H1 (cell line): ENCODE measurements around the gene LDLRAD4. TPM values are rescaled to one million over a fixed set of nuclear protein-coding genes. Genes with fewer than 3 reads are reported as not detected.

Experiments used
- CTCF ChIA-PET: fragments of 300-600 bp; sonication (Branson Sonifier 250); formaldehyde crosslinking; loops from one replicate; lab custom pipeline; 2021; ENCODE audit not compliant: partially characterized antibody; lab: Charles Lee
- POLR2A ChIA-PET: fragments of 300-600 bp; sonication (Branson Sonifier 250); formaldehyde crosslinking; loops from one replicate; lab custom pipeline; 2021; ENCODE audit warnings: inconsistent platforms; ENCODE audit not compliant: partially characterized antibody; lab: Charles Lee
- DNase-seq, 2 experiments: peaks; one replicate each; pipeline versions ENCODE4 v3.0.0 to v3.0.0-alpha.2; 2010 to 2022; ENCODE audit warnings: low spot score in 2 of 2, low read depth in 1 of 2, mixed read lengths in 1 of 2
- FAIRE-seq: peaks from 2 replicates; lab custom pipeline; 2011; peaks lifted over from hg19 to GRCh38; lab: Jason Lieb, UNC
- H2AFZ ChIP-seq: 2 replicates; pipeline ENCODE4 v1.8.1; 2012; ENCODE audit warnings: low read length, inconsistent platforms
- H2AK5ac ChIP-seq: 2 replicates; pipeline ENCODE4 v1.6.1; 2013; ENCODE audit warnings: low read depth, low read length
- H2BK120ac ChIP-seq: replicated peaks from 2 replicates; pipeline ENCODE3; 2013; ENCODE audit warnings: low read depth, low read length, inconsistent platforms
- H2BK12ac ChIP-seq: 2 replicates; pipeline ENCODE4 v1.6.1; 2013; ENCODE audit warnings: low read depth, low read length
- H2BK15ac ChIP-seq: 2 replicates; pipeline ENCODE4 v1.6.1; 2013; ENCODE audit warnings: low read length
- H2BK20ac ChIP-seq: 2 replicates; pipeline ENCODE4 v1.6.1; 2013; ENCODE audit warnings: low read length
- H2BK5ac ChIP-seq: 2 replicates; pipeline ENCODE4 v1.6.1; 2013; ENCODE audit warnings: low read depth, low read length
- H3K14ac ChIP-seq: 2 replicates; pipeline ENCODE4 v1.6.1; 2013; ENCODE audit warnings: inconsistent platforms; ENCODE audit not compliant: insufficient read length
- H3K18ac ChIP-seq: 2 replicates; pipeline ENCODE4 v1.6.1; 2013; ENCODE audit warnings: low read length; ENCODE audit errors: extremely low read depth
- H3K23ac ChIP-seq: 2 replicates; pipeline ENCODE4 v1.6.1; 2013; ENCODE audit warnings: inconsistent platforms; ENCODE audit not compliant: insufficient read length
- H3K23me2 ChIP-seq: 2 replicates; pipeline ENCODE4 v1.6.1; 2013; ENCODE audit warnings: low read depth, low read length
- H3K27ac ChIP-seq: 2 replicates; pipeline ENCODE4 v1.6.1; 2011; ENCODE audit warnings: low read depth, low read length, inconsistent platforms
- H3K27me3 ChIP-seq, 4 experiments: replicated peaks in 1 of 4; 1 replicate in 1 of 4; 2 replicates in 3 of 4; pipeline versions ENCODE4 v1.6.1 to v1.8.1; 2011 to 2013; ENCODE audit warnings: low read length in 3 of 4, mild to moderate bottlenecking in 3 of 4, inconsistent platforms in 2 of 4, mixed read lengths in 2 of 4, moderate library complexity in 1 of 4; ENCODE audit not compliant: control insufficient read depth in 3 of 4, insufficient read depth in 3 of 4; ENCODE audit errors: extremely low read depth in 1 of 4
- H3K36me3 ChIP-seq, 4 experiments: 2 replicates each; pipeline versions ENCODE4 v1.6.1 to v1.8.1; 2011 to 2013; ENCODE audit warnings: mild to moderate bottlenecking in 4 of 4, low read length in 3 of 4, moderate library complexity in 2 of 4, control low read depth in 1 of 4, inconsistent platforms in 1 of 4; ENCODE audit not compliant: insufficient read depth in 4 of 4, control insufficient read depth in 2 of 4
- H3K4ac ChIP-seq: replicated peaks from 2 replicates; pipeline ENCODE3; 2013; ENCODE audit warnings: low read length, low read depth, mixed read lengths, inconsistent platforms; ENCODE audit not compliant: insufficient read length
- H3K4me1 ChIP-seq, 4 experiments: replicated peaks in 1 of 4; 1 replicate in 1 of 4; 2 replicates in 3 of 4; pipeline versions ENCODE4 v1.6.1 to v1.8.1; 2011 to 2013; ENCODE audit warnings: low read length in 3 of 4, inconsistent platforms in 2 of 4, mixed read lengths in 1 of 4; ENCODE audit not compliant: insufficient read depth in 4 of 4, control insufficient read depth in 3 of 4
- H3K4me2 ChIP-seq, 2 experiments: 2 replicates each; pipeline versions ENCODE4 v1.6.1 to v1.8.1; 2011 to 2013; ENCODE audit warnings: low read depth in 2 of 2, low read length in 2 of 2, control low read depth in 1 of 2, inconsistent platforms in 1 of 2, mild to moderate bottlenecking in 1 of 2; ENCODE audit not compliant: insufficient read depth in 1 of 2
- H3K4me3 ChIP-seq, 4 experiments: fragments of 200-600, 300-600 bp in 1 of 4; sonication (generic), shearing (Covaris generic), sonication (Bioruptor Twin) in 1 of 4; 2 replicates each; pipeline versions ENCODE4 v1.5.1 to v1.8.1; 2011 to 2016; ENCODE audit warnings: low read length in 4 of 4, low read depth in 3 of 4, control low read depth in 2 of 4, inconsistent platforms in 2 of 4, mild to moderate bottlenecking in 2 of 4, mixed read lengths in 1 of 4, moderate library complexity in 1 of 4; ENCODE audit not compliant: insufficient read depth in 2 of 4; ENCODE audit errors: extremely low read depth in 1 of 4
- H3K56ac ChIP-seq: replicated peaks from 2 replicates; pipeline ENCODE3; 2013; ENCODE audit warnings: low read depth, mild to moderate bottlenecking, mixed read lengths, low read length, inconsistent platforms; ENCODE audit not compliant: insufficient read length
- H3K79me1 ChIP-seq: 2 replicates; pipeline ENCODE4 v1.6.1; 2013; ENCODE audit warnings: low read depth, low read length, control low read depth
- H3K79me2 ChIP-seq, 2 experiments: 2 replicates each; pipeline versions ENCODE4 v1.6.1 to v1.8.1; 2012 to 2013; ENCODE audit warnings: low read length in 2 of 2, mild to moderate bottlenecking in 2 of 2, inconsistent platforms in 1 of 2; ENCODE audit not compliant: insufficient read depth in 2 of 2, control insufficient read depth in 1 of 2
- H3K9ac ChIP-seq, 4 experiments: replicated peaks in 1 of 4; 1 replicate in 1 of 4; 2 replicates in 3 of 4; pipeline versions ENCODE4 v1.6.1 to v1.8.1; 2011 to 2013; ENCODE audit warnings: low read depth in 3 of 4, low read length in 3 of 4, control low read depth in 2 of 4, mild to moderate bottlenecking in 2 of 4, moderate library complexity in 2 of 4, inconsistent platforms in 1 of 4; ENCODE audit errors: extremely low read depth in 1 of 4
- H3K9me3 ChIP-seq, 2 experiments: 2 replicates each; pipeline versions ENCODE4 v1.6.1 to v1.8.1; 2012 to 2013; ENCODE audit warnings: mild to moderate bottlenecking in 2 of 2, moderate library complexity in 2 of 2, control low read depth in 1 of 2, inconsistent platforms in 1 of 2, low read depth in 1 of 2, low read length in 1 of 2, mixed read lengths in 1 of 2; ENCODE audit not compliant: insufficient read depth in 2 of 2
- H4K20me1 ChIP-seq, 2 experiments: replicated peaks in 1 of 2; 2 replicates each; pipeline versions ENCODE3 to v1.8.1; 2011 to 2013; ENCODE audit warnings: inconsistent platforms in 2 of 2, low read length in 2 of 2, mild to moderate bottlenecking in 1 of 2; ENCODE audit not compliant: insufficient read depth in 2 of 2, control insufficient read depth in 1 of 2
- H4K5ac ChIP-seq: 2 replicates; pipeline ENCODE4 v1.6.1; 2013; ENCODE audit warnings: low read length, low read depth, mixed read lengths, inconsistent platforms; ENCODE audit not compliant: insufficient read length
- H4K8ac ChIP-seq: 2 replicates; pipeline ENCODE4 v1.8.0; 2013; ENCODE audit warnings: mild to moderate bottlenecking, moderate library complexity, low read length, inconsistent platforms; ENCODE audit not compliant: insufficient read depth; ENCODE audit errors: extremely low read depth
- H4K91ac ChIP-seq: replicated peaks from 2 replicates; pipeline ENCODE3; 2013; ENCODE audit warnings: low read length, mixed read lengths, inconsistent platforms; ENCODE audit not compliant: insufficient read length
- ASH2L ChIP-seq: fragments of 200-600, 300-600 bp; sonication (generic); IDR thresholded peaks from one replicate; pipeline ENCODE4 v1.7.1; 2017; ENCODE audit warnings: low read length
- CREB1 ChIP-seq: IDR thresholded peaks from 2 replicates; pipeline ENCODE4 v1.6.1; 2012; ENCODE audit warnings: inconsistent platforms
- EGR1 ChIP-seq: IDR thresholded peaks from 2 replicates; pipeline ENCODE4 v1.6.1; 2011; ENCODE audit warnings: low read depth, low read length, borderline replicate concordance
- KDM4A ChIP-seq: IDR thresholded peaks from one replicate; pipeline ENCODE4 v1.7.1; 2012; ENCODE audit warnings: low read depth, mild to moderate bottlenecking, moderate library complexity, low read length, inconsistent platforms; ENCODE audit not compliant: severe bottlenecking
- SAP30 ChIP-seq: fragments of 300-600 bp; sonication (generic); IDR thresholded peaks from 2 replicates; pipeline ENCODE4 v1.7.1; 2012; ENCODE audit warnings: low read length, moderate library complexity, mild to moderate bottlenecking, inconsistent platforms; ENCODE audit not compliant: insufficient read depth, insufficient replicate concordance
- SP4 ChIP-seq: IDR thresholded peaks from 2 replicates; pipeline ENCODE4 v1.6.1; 2012; ENCODE audit warnings: low read length, inconsistent platforms
- TAF1 ChIP-seq: IDR thresholded peaks from 2 replicates; pipeline ENCODE4 v1.6.1; 2011; ENCODE audit warnings: mild to moderate bottlenecking, low read depth, low read length
- WGBS, 2 experiments: shearing (Covaris generic) in 1 of 2; methylation state at CpG; one replicate each; pipeline versions ENCODE4 v1.1.6 to v1.1.7; 2013 to 2015; ENCODE audit warnings: low lambda C conversion rate in 2 of 2, mixed read lengths in 2 of 2, inconsistent platforms in 1 of 2, low coverage in 1 of 2, missing lambda C conversion rate in 1 of 2; ENCODE audit not compliant: insufficient replicate concordance in 2 of 2, insufficient coverage in 1 of 2, insufficient read length in 1 of 2; ENCODE audit errors: extremely low coverage in 1 of 2, missing lambda C conversion rate in 1 of 2; 5-methylcytosine and 5-hydroxymethylcytosine counted together
- polyA plus RNA-seq, 7 experiments: library from polyadenylated mRNA; depleted of rRNA in 3 of 7; stranded (reverse) in 5 of 7; unstranded in 2 of 7; fragments of >200 nt in 5 of 7; fragments of 200-250 nt in 2 of 7; gene quantifications; 1 replicate in 5 of 7; 2 replicates in 1 of 7; 4 replicates in 1 of 7; pipeline versions ENCODE4 v1.2.1 to v1.2.3, GENCODE V29; 2011 to 2013; ENCODE audit warnings: missing spikeins in 2 of 7, mixed read lengths in 2 of 7
- total RNA-seq: library from RNA; stranded (reverse); fragmentation: NEBNext Ultra II Directional; extraction: Animal tissue kit (Norgen Biotek cat#: 25700); gene quantifications from 2 replicates; pipeline ENCODE4 v1.2.1, GENCODE V29; 2021
- TF ChIP-seq, protein P1 (sequence below): IDR thresholded peaks from 2 replicates; pipeline ENCODE4 v1.6.1; 2012; ENCODE audit warnings: inconsistent platforms

Gene LDLRAD4
- total and polyA plus RNA-seq, 2 of the 8 experiments (the other 6 are each of a cell fraction or from before 2014, with no cell fraction given), result 0.77 to 1.4 TPM

DNA sequence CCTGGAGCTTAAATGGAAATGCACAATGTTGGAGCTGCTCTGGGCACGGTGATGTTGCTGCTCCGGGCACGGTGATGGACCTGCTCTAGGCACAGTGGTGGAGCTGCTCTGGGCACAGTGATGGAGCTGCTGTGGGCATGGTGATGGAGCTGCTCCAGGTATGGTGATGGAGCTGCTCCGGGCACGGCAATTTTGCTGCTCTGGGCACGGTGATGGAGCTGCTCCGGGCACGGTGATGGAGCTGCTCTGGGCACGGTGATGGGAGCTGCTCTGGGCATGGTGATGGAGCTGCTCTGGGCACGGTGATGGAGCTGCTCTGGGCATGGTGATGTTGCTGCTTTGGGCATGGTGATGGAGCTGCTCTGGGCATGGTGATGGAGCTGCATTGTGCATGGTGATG is 79.7 kb downstream of the LDLRAD4 start:
- Histone ChIP-seq H3K4me1 (peaks cover 0 to 5% (median 2%) of the 10 kb centered on the region in 4 experiments; a peak in 3 of 7 replicates), H2BK5ac (no peak overlapping the region), H3K27me3 (no peaks in the 10 kb centered on the region), H4K20me1 (peaks cover 0 to 3% of the 10 kb centered on the region in 2 experiments), H3K27ac (no peak overlapping the region), H3K23me2 (no peaks in the 10 kb centered on the region), H3K4me3 (no peak overlapping the region), H2BK12ac (no peak overlapping the region), H3K18ac (no peak overlapping the region), H2AFZ (no peak overlapping the region), H3K36me3 (no peaks in the 10 kb centered on the region), H3K9me3 (no peaks in the 10 kb centered on the region), H3K4ac (no peak overlapping the region), H3K4me2 (no peak overlapping the region), H2AK5ac (no peak overlapping the region), H4K5ac (no peak overlapping the region), H3K14ac (no peak overlapping the region), H3K9ac (no peak overlapping the region), H2BK120ac (no peak overlapping the region), H4K91ac (no peak overlapping the region), H3K79me2 (no peaks in the 10 kb centered on the region), H2BK15ac (no peak overlapping the region), H3K79me1 (no peaks in the 10 kb centered on the region), H4K8ac (no peak overlapping the region), H3K56ac (no peak overlapping the region), H3K23ac (no peak overlapping the region), H2BK20ac (no peak overlapping the region)
- no peak for TF ChIP-seq EGR1
- TF ChIP-seq TAF1, result no peak
- TF ChIP-seq, protein P1, sequence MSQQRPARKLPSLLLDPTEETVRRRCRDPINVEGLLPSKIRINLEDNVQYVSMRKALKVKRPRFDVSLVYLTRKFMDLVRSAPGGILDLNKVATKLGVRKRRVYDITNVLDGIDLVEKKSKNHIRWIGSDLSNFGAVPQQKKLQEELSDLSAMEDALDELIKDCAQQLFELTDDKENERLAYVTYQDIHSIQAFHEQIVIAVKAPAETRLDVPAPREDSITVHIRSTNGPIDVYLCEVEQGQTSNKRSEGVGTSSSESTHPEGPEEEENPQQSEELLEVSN, result no peak
- no peak for TF ChIP-seq SAP30
- TF ChIP-seq CREB1, result no peak
- no peak for TF ChIP-seq SP4
- TF ChIP-seq KDM4A, result no peak
- no peak for TF ChIP-seq ASH2L
- DNase-seq (no peak), FAIRE-seq (no peak)
- 93% methylated on average over 10 of the region's 10 CpGs; no CpG with 5 or more reads in 1 of the 2 experiments for WGBS, 2 experiments
- ChIA-PET CTCF (interaction anchor here (0.9 to 1.1 kb wide), 2 partner anchors 23 to 82 kb away, joined by 3 to 6 read pairs; no protein-coding TSS in a partner anchor), POLR2A (no interaction called here)
